ENCODE measurements around the gene KLHL17.

Gene KLHL17

GRCh38 chr1:952603-953002 is 7.8 kb upstream of the KLHL17 start:
- in situ Hi-C loops (cut with MboI; ENCODE audit: low sequenced_read_pairs, unreplicated experiment) = no loop called here
- TF ChIP-seq CTCF (IDR thresholded peaks at IDR 0.05; ENCODE audit: borderline replicate concordance, control extremely low read depth, extremely low read depth, insufficient read depth, missing control alignments) = no peak

GRCh38 chr1:953524-954320 is 6.7 kb upstream of the KLHL17 start:
- no peak for DNase-seq (ENCODE audit: low spot score)
- in situ Hi-C loops (cut with MboI; ENCODE audit: low sequenced_read_pairs, unreplicated experiment) = no loop called here
- no peak for TF ChIP-seq CTCF (IDR thresholded peaks at IDR 0.05; ENCODE audit: borderline replicate concordance, control extremely low read depth, extremely low read depth, insufficient read depth, missing control alignments)

More at GRCh38 chr1:952603-953002, 7.8 kb upstream of the KLHL17 start:
- no peak for DNase-seq (ENCODE audit: low spot score)

GRCh38 chr1:954927-955326 is 5.5 kb upstream of the KLHL17 start:
- DNase-seq (ENCODE audit: low spot score) = no peak
- in situ Hi-C loops (cut with MboI; ENCODE audit: low sequenced_read_pairs, unreplicated experiment) = no loop called here
- TF ChIP-seq CTCF (IDR thresholded peaks at IDR 0.05; ENCODE audit: borderline replicate concordance, control extremely low read depth, extremely low read depth, insufficient read depth, missing control alignments) = no peak

GRCh38 chr1:955474-955873 is 4.9 kb upstream of the KLHL17 start:
- DNase-seq (ENCODE audit: low spot score) = no peak
- TF ChIP-seq CTCF (IDR thresholded peaks at IDR 0.05; ENCODE audit: borderline replicate concordance, control extremely low read depth, extremely low read depth, insufficient read depth, missing control alignments) = no peak
- in situ Hi-C loops (cut with MboI; ENCODE audit: low sequenced_read_pairs, unreplicated experiment) = no loop called here

- in situ Hi-C loops (cut with MboI; ENCODE audit: low sequenced_read_pairs, unreplicated experiment) = no loop called here
- TF ChIP-seq CTCF (IDR thresholded peaks at IDR 0.05; ENCODE audit: borderline replicate concordance, control extremely low read depth, extremely low read depth, insufficient read depth, missing control alignments) = no peak
- no peak for DNase-seq (ENCODE audit: low spot score)
These were observed 3.7 kb upstream of the KLHL17 start for GRCh38 chr1:956636-957035.

GRCh38 chr1:958823-959730 is 1.3 kb upstream of the KLHL17 start, which contains the start of gene NOC2L:
Gene NOC2L, minus strand, starts transcription at chr1:959256. Its CDS starts 16 bp downstream, at chr1:959240.
- no peak for TF ChIP-seq CTCF (IDR thresholded peaks at IDR 0.05; ENCODE audit: borderline replicate concordance, control extremely low read depth, extremely low read depth, insufficient read depth, missing control alignments)
- in situ Hi-C loops (cut with MboI; ENCODE audit: low sequenced_read_pairs, unreplicated experiment) = no loop called here
- peak; percentile 97 for DNase-seq (ENCODE audit: low spot score)
